Activated CD4-positive, alpha-beta T cell treated with anti-CD3 and anti-CD28 coated beads for 36 hours (primary cell): ENCODE results near the gene BBS7. TPM values are rescaled to one million over a fixed set of nuclear protein-coding genes. Genes with fewer than 3 reads are reported as not detected.

Source experiments
- ATAC-seq: fragments of 200-7000 bp; cut with Tn5 transposase; one replicate; pipeline ENCODE4 v1.10.0; 2021; ENCODE audit warnings: mild to moderate bottlenecking, moderate library complexity
- CTCF ChIA-PET: fragments of 350-600 bp; sonication (Branson Sonifier 250); formaldehyde crosslinking; loops from one replicate; lab custom pipeline; 2021; ENCODE audit warnings: antibody characterized with exemption; lab: Charles Lee
- POLR2A ChIA-PET: fragments of 350-600 bp; sonication (Branson Sonifier 250); formaldehyde crosslinking; loops from one replicate; lab custom pipeline; 2021; ENCODE audit warnings: antibody characterized with exemption, inconsistent platforms; lab: Charles Lee
- DNase-seq: peaks from one replicate; pipeline ENCODE4 v3.0.0-alpha.2; 2020
- H3K27ac Mint-ChIP-seq: one replicate; pipeline ENCODE4 v1.8.0; 2021; ENCODE audit warnings: mixed read lengths
- H3K27me3 Mint-ChIP-seq: one replicate; pipeline ENCODE4 v1.8.0; 2021; ENCODE audit warnings: mixed read lengths
- H3K36me3 Mint-ChIP-seq: one replicate; pipeline ENCODE4 v1.8.0; 2021; ENCODE audit warnings: low read depth, mixed read lengths
- H3K4me1 Mint-ChIP-seq: one replicate; pipeline ENCODE4 v1.8.0; 2021; ENCODE audit warnings: mixed read lengths
- H3K4me3 Mint-ChIP-seq: one replicate; pipeline ENCODE4 v1.8.0; 2021; ENCODE audit warnings: mild to moderate bottlenecking, moderate library complexity, mixed read lengths
- H3K9me3 Mint-ChIP-seq: one replicate; pipeline ENCODE4 v1.8.0; 2021; ENCODE audit warnings: low read depth, mixed read lengths
- intact Hi-C, 2 experiments: fragments of 100-400 bp; cut with DNase I in 1 of 2; cut with micrococcal nuclease in 1 of 2; formaldehyde crosslinking; loops; one replicate each; pipeline versions ENCODE4 v1.14.2 to v1.15.1; 2022 to 2024; cut with DNase I, micrococcal nuclease
- total RNA-seq, 2 experiments: library from RNA; stranded (reverse); gene quantifications; one replicate each; pipeline ENCODE4 v1.2.3, GENCODE V29; 2021

The BBS7 gene
- total RNA-seq, 2 experiments from 2014 or later = 15.0 to 16.3 TPM

DNA sequence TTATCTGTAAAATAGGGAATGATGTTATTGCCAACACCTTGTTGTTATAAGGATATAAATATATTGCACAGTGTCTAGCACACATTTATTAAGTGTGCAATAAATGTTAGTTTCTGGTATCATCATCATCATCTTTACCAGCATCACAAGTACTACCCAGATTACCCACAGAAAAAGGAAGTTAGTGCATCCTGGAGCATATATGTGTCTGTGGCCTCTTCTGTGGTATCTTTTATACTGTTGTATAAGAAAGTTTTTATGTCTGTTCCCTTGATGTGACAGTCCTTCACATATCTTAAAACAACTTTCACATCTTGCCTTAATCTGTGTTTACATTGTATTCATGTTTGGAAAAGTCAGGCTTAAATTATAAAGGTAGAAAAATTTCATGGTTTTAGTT, 59.2 kb downstream of the BBS7 start:
- Mint-ChIP-seq H3K9me3 (no peaks in the 10 kb centered on the region), H3K36me3 (peaks cover 46% of the 10 kb centered on the region), H3K4me3 (no peak overlapping the region), H3K4me1 (peaks cover 4% of the 10 kb centered on the region), H3K27ac (no peak overlapping the region), H3K27me3 (no peaks in the 10 kb centered on the region)
- ChIA-PET POLR2A (no interaction called here), CTCF (interaction anchor here (1.0 kb wide), 1 partner anchor 11 kb away, joined by 3 read pairs; no protein-coding TSS in a partner anchor)
- ATAC-seq (no peak), DNase-seq (no peak)
- intact Hi-C loops = no loop called here

DNA sequence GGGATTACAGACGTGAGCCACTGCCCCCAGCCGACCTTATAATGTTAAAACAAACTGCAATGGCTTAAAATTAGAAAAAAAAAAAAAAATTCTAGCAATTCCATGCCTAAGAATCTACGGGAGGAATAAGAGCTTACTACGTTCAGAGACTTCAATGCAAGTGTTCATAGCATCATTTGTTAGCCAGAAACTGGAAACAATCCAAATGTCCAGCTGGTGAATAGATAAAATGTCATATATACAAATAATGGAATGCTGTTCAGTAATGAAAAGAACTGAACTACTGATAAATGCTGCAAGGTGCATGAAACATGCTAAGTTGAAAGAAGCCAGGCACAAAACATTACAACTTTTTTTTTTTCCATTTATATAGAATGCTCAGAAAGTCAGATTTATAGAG, 63.9 kb downstream of the BBS7 start:
- POLR2A ChIA-PET = no interaction called here
- DNase-seq = no peak
- no peaks in the 10 kb centered on the region for H3K9me3 Mint-ChIP-seq
- no peak overlapping the region for H3K4me3 Mint-ChIP-seq
- no peak for ATAC-seq
- no peaks in the 10 kb centered on the region for H3K27me3 Mint-ChIP-seq
- CTCF ChIA-PET = no interaction called here
- peaks cover 61% of the 10 kb centered on the region for H3K36me3 Mint-ChIP-seq
- peak overlapping the region; percentile 25 for H3K27ac Mint-ChIP-seq
- intact Hi-C loops = no loop called here
- peaks cover 26% of the 10 kb centered on the region for H3K4me1 Mint-ChIP-seq

DNA sequence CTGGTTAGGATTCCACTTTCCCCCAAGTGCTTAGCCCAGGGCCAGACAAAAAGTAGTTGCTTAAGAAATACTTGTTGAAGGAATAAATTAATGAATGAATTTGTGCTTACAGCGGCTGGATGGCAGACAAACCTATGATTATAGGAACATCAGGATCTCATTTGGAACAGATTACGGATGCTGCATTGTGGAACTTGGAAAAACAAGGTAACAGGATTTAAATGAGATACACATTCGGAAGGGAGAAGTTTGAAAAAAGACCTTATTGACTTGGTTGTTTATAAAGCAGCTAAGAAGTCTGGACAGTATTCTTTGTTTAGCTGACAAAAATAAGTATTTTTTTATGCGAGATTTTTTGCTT, 68.6 kb downstream of the BBS7 start:
- no peaks in the 10 kb centered on the region for H3K9me3 Mint-ChIP-seq
- intact Hi-C loops = loop anchor here (1.0 to 2.0 kb wide), 5 partner anchors 22 to 351 kb away; partner anchors contain the start of genes ANXA5 (in 2 of the 2), CCNA2 (in 2 of the 2), BBS7 (in 1 of the 2) and BLTP1 (in 1 of the 2)
- no peak for ATAC-seq
- ChIA-PET CTCF (interaction anchor here (1.0 to 1.5 kb wide), 2 partner anchors 22 to 23 kb away, joined by 3 to 6 read pairs; partner anchors contain the start of gene CCNA2), POLR2A (interaction anchor here (0.6 to 1.1 kb wide), 4 partner anchors 14 to 86 kb away, joined by 3 to 5 read pairs (median 3); partner anchors contain the start of gene CCNA2)
- peaks cover 42% of the 10 kb centered on the region for H3K36me3 Mint-ChIP-seq
- H3K4me1 Mint-ChIP-seq = peaks cover 45% of the 10 kb centered on the region
- H3K4me3 Mint-ChIP-seq = peak overlapping the region; percentile 93
- no peaks in the 10 kb centered on the region for H3K27me3 Mint-ChIP-seq
- peak overlapping the region; percentile 99 for H3K27ac Mint-ChIP-seq
- no peak for DNase-seq

DNA sequence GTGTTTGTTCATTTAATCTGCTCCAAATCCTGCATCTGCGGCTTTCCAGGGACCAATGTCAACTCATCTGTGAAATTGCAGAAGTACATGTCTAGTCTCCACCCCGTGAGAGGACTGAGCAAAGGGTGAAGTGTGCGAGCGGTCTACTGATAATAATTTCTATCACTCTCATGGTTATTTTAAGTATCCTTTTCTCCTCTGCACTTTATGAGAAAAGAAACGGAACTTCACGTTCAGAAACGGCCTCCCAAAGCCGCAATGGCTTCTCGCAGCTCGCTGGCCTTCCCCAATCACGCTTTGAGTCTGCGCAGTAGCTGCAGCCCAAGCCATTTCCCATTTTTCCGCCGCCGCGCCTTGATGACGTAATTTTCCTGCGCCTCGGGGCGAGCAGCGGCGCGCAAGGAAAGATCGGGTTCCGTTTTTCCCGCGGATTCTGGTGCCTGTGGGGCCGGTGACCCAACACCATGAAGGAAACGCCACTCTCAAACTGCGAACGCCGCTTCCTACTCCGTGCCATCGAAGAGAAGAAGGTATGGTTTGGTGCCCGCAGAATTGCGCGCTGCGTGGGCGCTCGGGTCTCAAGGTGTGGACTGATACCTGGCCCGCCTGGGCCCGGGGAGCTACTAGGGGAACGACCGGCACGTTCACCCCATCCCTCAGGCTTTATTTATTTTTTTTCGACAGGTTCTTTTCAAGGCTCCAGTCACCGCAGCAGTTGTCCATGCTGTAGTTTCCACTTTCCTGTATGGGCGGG, 69.1 kb downstream of the BBS7 start, which contains the start of gene EXOSC9:
TSS of gene EXOSC9 (plus strand) at position 363 of the 754 bp plus-strand sequence. CDS start at position 465, 102 bp downstream.
- H3K27me3 Mint-ChIP-seq = no peaks in the 10 kb centered on the region
- H3K36me3 Mint-ChIP-seq = peaks cover 37% of the 10 kb centered on the region
- DNase-seq (peak; percentile 95), ATAC-seq (peak; percentile 85)
- peak within 1 kb of the TSS; percentile 93 for H3K4me3 Mint-ChIP-seq
- POLR2A ChIA-PET = interaction anchor here (0.6 to 1.1 kb wide), 5 partner anchors 14 to 935 kb away, joined by 3 to 5 read pairs (median 3); partner anchors contain the start of gene CCNA2
- no peaks in the 10 kb centered on the region for H3K9me3 Mint-ChIP-seq
- H3K4me1 Mint-ChIP-seq = peaks cover 45% of the 10 kb centered on the region
- CTCF ChIA-PET = interaction anchor here (1.0 kb wide), 1 partner anchor 23 kb away, joined by 6 read pairs; the partner anchor contains the start of gene CCNA2
- intact Hi-C loops = loop anchor here (1.0 to 2.0 kb wide), 5 partner anchors 22 to 351 kb away; partner anchors contain the start of genes ANXA5 (in 2 of the 2), CCNA2 (in 2 of the 2), BBS7 (in 1 of the 2) and BLTP1 (in 1 of the 2)
- H3K27ac Mint-ChIP-seq = peak within 1 kb of the TSS; percentile 99

DNA sequence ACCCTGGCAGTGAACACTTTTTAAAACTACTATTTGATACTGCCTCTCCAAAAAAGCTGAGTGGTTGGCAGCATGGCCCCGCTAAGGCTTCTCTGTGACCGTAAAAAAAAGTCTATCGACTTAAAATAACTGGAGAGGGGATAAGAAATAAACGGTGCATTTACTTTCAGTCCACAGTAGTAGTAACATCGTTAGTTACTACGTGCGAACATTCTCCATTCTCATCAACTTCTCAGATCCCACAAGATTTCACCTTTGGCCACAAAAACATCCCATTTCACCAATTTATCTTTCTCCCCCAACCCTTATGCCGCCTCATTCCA, 69.7 kb downstream of the BBS7 start:
- Mint-ChIP-seq H3K27me3 (no peaks in the 10 kb centered on the region), H3K4me1 (peaks cover 49% of the 10 kb centered on the region), H3K27ac (peak overlapping the region; percentile 99), H3K36me3 (peaks cover 33% of the 10 kb centered on the region), H3K9me3 (no peaks in the 10 kb centered on the region), H3K4me3 (peak overlapping the region; percentile 93)
- intact Hi-C loops = loop anchor here in 1 of 2 experiments (2.0 kb wide), 1 partner anchor 104 kb away; the partner anchor contains the start of gene ANXA5
- DNase-seq (no peak), ATAC-seq (peak; percentile 24)
- ChIA-PET POLR2A (interaction anchor here (0.9 to 1.1 kb wide), 3 partner anchors 23 to 85 kb away, joined by 3 to 5 read pairs (median 3); partner anchors contain the start of gene CCNA2), CTCF (interaction anchor here (1.0 kb wide), 1 partner anchor 24 kb away, joined by 6 read pairs; the partner anchor contains the start of gene CCNA2)

DNA sequence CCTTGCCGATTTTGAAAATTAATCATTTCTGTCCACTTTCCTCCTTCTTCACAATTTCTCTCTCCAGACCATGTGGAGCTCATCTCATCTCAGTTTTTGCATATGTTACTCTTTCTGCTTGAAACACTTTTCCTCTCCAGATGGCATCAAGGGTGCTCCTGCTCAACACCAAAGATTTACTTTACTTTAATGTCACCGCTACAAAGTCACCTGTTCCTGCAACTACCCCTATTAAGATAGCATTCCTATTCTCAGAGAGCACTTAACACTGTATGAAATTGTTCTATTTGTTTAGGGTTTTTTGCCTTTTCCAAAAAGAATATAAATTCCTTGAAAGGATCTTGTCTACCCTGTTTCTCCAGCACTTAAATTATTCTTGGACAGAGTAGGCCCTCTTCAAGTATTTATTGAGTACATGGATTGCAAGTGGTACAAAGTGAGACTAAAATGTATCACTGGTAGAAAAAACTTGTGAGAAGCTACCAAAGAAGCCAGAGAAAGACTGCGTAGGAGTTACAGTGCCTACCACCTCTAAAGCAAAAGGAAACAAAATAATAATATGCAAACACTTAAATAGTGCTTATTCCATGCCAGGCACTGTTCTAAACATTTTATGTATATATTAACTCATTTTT, 70.3 kb downstream of the BBS7 start:
- peak overlapping the region; percentile 93 for H3K4me3 Mint-ChIP-seq
- ATAC-seq = no peak
- H3K27me3 Mint-ChIP-seq = no peaks in the 10 kb centered on the region
- no peak for DNase-seq
- CTCF ChIA-PET = interaction anchor here (0.8 kb wide), 1 partner anchor 12 kb away, joined by 3 read pairs; no protein-coding TSS in a partner anchor
- intact Hi-C loops = loop anchor here in 1 of 2 experiments (2.0 kb wide), 1 partner anchor 103 kb away; the partner anchor contains the start of gene ANXA5
- POLR2A ChIA-PET = no interaction called here
- no peaks in the 10 kb centered on the region for H3K9me3 Mint-ChIP-seq
- peaks cover 48% of the 10 kb centered on the region for H3K4me1 Mint-ChIP-seq
- peak overlapping the region; percentile 99 for H3K27ac Mint-ChIP-seq
- H3K36me3 Mint-ChIP-seq = peaks cover 28% of the 10 kb centered on the region

DNA sequence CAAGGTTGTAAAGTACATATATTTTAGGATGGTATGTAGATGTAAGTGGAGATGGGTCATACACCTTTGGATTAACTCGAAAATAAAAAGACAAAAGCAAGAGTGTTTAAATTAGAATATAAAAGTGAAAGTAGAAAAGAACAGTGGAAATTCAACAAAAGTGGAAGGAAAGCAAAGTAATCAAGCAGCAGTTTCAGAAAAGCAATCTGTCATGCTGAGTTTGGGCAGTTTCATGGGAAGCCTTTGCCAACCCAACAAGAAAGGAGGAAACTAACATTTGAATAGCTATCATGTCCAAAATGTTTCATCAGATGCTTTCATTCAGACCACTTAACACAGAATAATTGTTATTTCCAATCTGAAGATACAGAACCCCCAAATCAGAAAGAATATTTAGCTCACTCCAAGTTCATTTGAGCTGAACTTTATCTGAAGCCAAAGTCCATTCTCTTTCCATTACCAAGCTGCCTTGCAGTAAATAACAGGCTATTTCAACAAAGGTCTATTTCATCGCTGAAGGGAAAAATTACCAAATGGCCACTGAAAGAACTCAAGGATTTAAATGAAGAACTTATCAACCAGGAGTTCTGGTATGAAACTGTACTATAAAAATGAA, 71.0 kb downstream of the BBS7 start:
- Mint-ChIP-seq H3K27ac (peak overlapping the region; percentile 99), H3K36me3 (peaks cover 22% of the 10 kb centered on the region), H3K9me3 (no peaks in the 10 kb centered on the region), H3K27me3 (no peaks in the 10 kb centered on the region), H3K4me1 (peaks cover 43% of the 10 kb centered on the region), H3K4me3 (peak overlapping the region; percentile 93)
- CTCF ChIA-PET = interaction anchor here (0.6 to 0.8 kb wide), 2 partner anchors 12 to 743 kb away, joined by 3 read pairs; no protein-coding TSS in a partner anchor
- DNase-seq = no peak
- ATAC-seq = no peak
- POLR2A ChIA-PET = no interaction called here
- intact Hi-C loops = no loop called here

DNA sequence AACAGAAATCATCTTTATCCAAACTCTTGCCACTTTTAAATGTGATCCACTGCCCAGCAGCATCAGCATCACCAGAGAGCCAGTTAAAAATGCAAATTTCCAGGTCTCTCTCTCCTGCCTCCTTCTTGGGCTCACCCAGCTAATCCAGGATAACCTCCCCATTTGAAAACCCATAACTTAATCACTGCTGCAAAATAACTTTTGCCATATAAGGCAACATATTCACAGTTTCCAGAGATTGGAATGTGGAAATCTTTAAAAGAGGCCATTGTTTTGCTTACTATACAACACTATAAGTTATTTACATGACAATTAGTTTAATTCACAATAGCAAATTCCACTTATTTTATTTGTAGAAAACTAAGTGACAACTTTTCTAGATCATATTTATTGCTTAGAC, 74.0 kb downstream of the BBS7 start:
- peaks cover 27% of the 10 kb centered on the region for H3K4me1 Mint-ChIP-seq
- peaks cover 3% of the 10 kb centered on the region for H3K36me3 Mint-ChIP-seq
- no peak overlapping the region for H3K27ac Mint-ChIP-seq
- ChIA-PET POLR2A (interaction anchor here (0.7 kb wide), 1 partner anchor 28 kb away, joined by 6 read pairs; no protein-coding TSS in a partner anchor), CTCF (no interaction called here)
- no peak overlapping the region for H3K4me3 Mint-ChIP-seq
- DNase-seq = no peak
- intact Hi-C loops = no loop called here
- H3K27me3 Mint-ChIP-seq = peaks cover 2% of the 10 kb centered on the region
- H3K9me3 Mint-ChIP-seq = no peaks in the 10 kb centered on the region
- no peak for ATAC-seq

DNA sequence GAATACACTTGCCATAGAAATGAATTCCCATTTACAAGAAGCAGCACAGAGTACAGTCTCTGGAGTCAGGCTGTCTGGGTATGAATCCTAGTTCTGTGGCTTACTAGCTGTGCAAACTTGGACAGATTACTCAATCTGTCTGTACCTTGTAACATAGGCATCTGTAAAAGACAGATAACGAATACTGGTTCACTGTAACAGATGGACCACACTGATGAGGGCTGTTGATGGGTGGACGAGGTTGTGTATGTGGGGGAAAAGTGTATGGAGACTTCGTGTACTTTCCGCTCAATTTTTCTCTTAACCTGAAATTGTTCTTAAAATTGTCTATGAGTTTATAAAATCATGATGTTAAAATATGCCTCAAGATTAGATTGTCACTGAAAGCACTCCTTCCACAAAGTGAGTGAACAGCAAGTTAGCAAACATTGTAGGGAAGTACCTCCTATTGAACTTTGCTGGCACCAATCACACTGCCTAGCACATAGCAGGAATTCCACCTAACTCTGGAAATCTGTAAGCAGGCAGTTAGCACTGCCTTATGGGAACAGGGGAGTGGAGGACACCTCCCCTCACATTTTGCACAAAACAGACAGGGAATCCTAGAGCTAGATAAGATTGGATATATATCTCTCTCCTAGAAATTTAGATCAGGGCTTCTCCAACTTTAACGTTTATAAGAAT, 75.6 kb downstream of the BBS7 start:
- no peak overlapping the region for H3K4me3 Mint-ChIP-seq
- H3K27ac Mint-ChIP-seq = no peak overlapping the region
- ChIA-PET POLR2A (no interaction called here), CTCF (interaction anchor here (1.3 kb wide), 1 partner anchor 98 kb away, joined by 3 read pairs; the partner anchor contains the start of gene ANXA5)
- peaks cover 5% of the 10 kb centered on the region for H3K27me3 Mint-ChIP-seq
- H3K4me1 Mint-ChIP-seq = peaks cover 16% of the 10 kb centered on the region
- intact Hi-C loops = no loop called here
- no peaks in the 10 kb centered on the region for H3K36me3 Mint-ChIP-seq
- DNase-seq = no peak
- no peaks in the 10 kb centered on the region for H3K9me3 Mint-ChIP-seq
- no peak for ATAC-seq

DNA sequence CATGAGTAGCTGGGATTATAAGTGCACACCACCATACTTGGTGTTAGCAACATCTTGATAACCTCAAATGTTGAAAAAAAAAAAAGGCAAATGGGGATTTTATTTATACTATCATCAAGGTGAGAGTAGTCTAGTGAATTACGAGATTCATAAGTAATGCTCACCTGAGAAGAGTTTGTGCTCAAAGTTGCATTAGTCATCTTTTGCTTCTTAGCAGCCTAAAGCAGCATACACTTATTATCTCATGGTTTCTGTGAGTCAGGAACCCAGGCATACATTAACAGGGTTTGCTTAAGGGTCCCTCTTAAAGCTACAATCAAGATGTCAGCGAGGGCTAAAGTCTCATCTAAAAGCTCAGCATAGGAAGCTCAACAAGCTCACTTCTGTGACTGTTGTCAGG, 77.3 kb downstream of the BBS7 start:
- Mint-ChIP-seq H3K36me3 (no peaks in the 10 kb centered on the region), H3K4me3 (no peak overlapping the region), H3K27me3 (peaks cover 12% of the 10 kb centered on the region), H3K27ac (no peak overlapping the region), H3K4me1 (peaks cover 15% of the 10 kb centered on the region), H3K9me3 (no peaks in the 10 kb centered on the region)
- no peak for DNase-seq
- POLR2A ChIA-PET = no interaction called here
- CTCF ChIA-PET = no interaction called here
- ATAC-seq = no peak
- intact Hi-C loops = no loop called here
